K562 (cell line): ENCODE results near the gene MRPL16. TPM values are rescaled to one million over a fixed set of nuclear protein-coding genes. Genes with fewer than 3 reads are reported as not detected.

Experiments
- ATAC-seq: fragments of 200-7000 bp; cut with Tn5 transposase; 3 replicates; pipeline ENCODE4 v1.9.1; 2020; ENCODE audit warnings: moderate library complexity
- BruUV-seq: library from RNA; stranded (reverse); fragments of 400-500 nt; replicated peaks from 2 replicates; lab custom pipeline; 2021; lab: Mats Ljungman, UMichigan
- CTCF ChIA-PET: fragments of 300-600 bp; formaldehyde crosslinking; extraction: SDS; loops from one replicate; lab custom pipeline; 2021; ENCODE audit warnings: low intra/inter-chr PET ratio; lab: Yijun Ruan, JAX
- POLR2A ChIA-PET: fragments of 300-600, 350-650 bp; sonication (Branson Sonifier 250); formaldehyde crosslinking; extraction: SDS; loops from one replicate; lab custom pipeline; 2021; ENCODE audit warnings: antibody characterized with exemption, inconsistent platforms; lab: Yijun Ruan, JAX
- DNase-seq, 4 experiments: peaks; one replicate each; pipeline versions ENCODE4 v3.0.0 to v3.0.0-alpha.2; 2011 to 2018; ENCODE audit warnings: low spot score in 3 of 4, mixed read lengths in 3 of 4; ENCODE audit errors: extremely low read depth in 1 of 4
- FAIRE-seq: peaks from 2 replicates; lab custom pipeline; 2011; peaks lifted over from hg19 to GRCh38; lab: Jason Lieb, UNC
- H2AFZ ChIP-seq: 2 replicates; pipeline ENCODE4 v1.6.0; 2011; ENCODE audit warnings: low read depth, low read length, control low read depth, inconsistent platforms
- H3K27ac ChIP-seq: fragments of 200-600 bp; 3 replicates; pipeline ENCODE4 v1.8.0; 2011; ENCODE audit warnings: low read depth, mild to moderate bottlenecking, control low read depth, inconsistent platforms, low read length, moderate library complexity, mixed read lengths; ENCODE audit errors: extremely low read depth
- H3K27me3 ChIP-seq, 2 experiments: fragments of 300-600 bp in 1 of 2; 2 replicates in 1 of 2; 3 replicates in 1 of 2; pipeline versions ENCODE4 v1.6.0 to v1.8.0; 2011; ENCODE audit warnings: inconsistent platforms in 2 of 2, low read length in 2 of 2, mild to moderate bottlenecking in 1 of 2, mixed read lengths in 1 of 2, moderate library complexity in 1 of 2; ENCODE audit not compliant: control insufficient read depth in 2 of 2, insufficient read depth in 2 of 2
- H3K36me3 ChIP-seq: fragments of 300-600 bp; 3 replicates; pipeline ENCODE4 v1.8.0; 2011; ENCODE audit warnings: mild to moderate bottlenecking, low read length, inconsistent platforms; ENCODE audit not compliant: control insufficient read depth, insufficient read depth
- H3K4me1 ChIP-seq, 2 experiments: fragments of 200-600 bp in 1 of 2; replicated peaks in 1 of 2; 2 replicates in 1 of 2; 3 replicates in 1 of 2; pipeline versions ENCODE4 v1.5.1 to v1.8.0; 2011; ENCODE audit warnings: inconsistent platforms in 2 of 2, low read length in 2 of 2, mild to moderate bottlenecking in 1 of 2, mixed read lengths in 1 of 2, moderate library complexity in 1 of 2; ENCODE audit not compliant: control insufficient read depth in 2 of 2, insufficient read depth in 2 of 2
- H3K4me2 ChIP-seq: 2 replicates; pipeline ENCODE4 v1.6.1; 2011; ENCODE audit warnings: low read length, control low read depth, inconsistent platforms, mixed read lengths; ENCODE audit not compliant: insufficient read depth
- H3K4me3 ChIP-seq: fragments of 200-600 bp; sonication (generic), shearing (Covaris generic); 2 replicates; pipeline ENCODE4 v1.5.1; 2016; ENCODE audit warnings: control low read depth, inconsistent platforms
- H3K79me2 ChIP-seq: fragments of 200-600 bp; 3 replicates; pipeline ENCODE4 v1.8.0; 2011; ENCODE audit warnings: low read length, inconsistent platforms; ENCODE audit not compliant: control insufficient read depth, insufficient read depth
- H3K9ac ChIP-seq, 2 experiments: 2 replicates each; pipeline versions ENCODE4 v1.6.0 to v1.6.1; 2011; ENCODE audit warnings: low read depth in 2 of 2, low read length in 2 of 2, control low read depth in 1 of 2, inconsistent platforms in 1 of 2, mild to moderate bottlenecking in 1 of 2, mixed read lengths in 1 of 2; ENCODE audit not compliant: insufficient read depth in 1 of 2
- H3K9me1 ChIP-seq: one replicate; pipeline ENCODE4 v1.6.0; 2011; ENCODE audit warnings: inconsistent platforms, mild to moderate bottlenecking, low read length, moderate library complexity; ENCODE audit not compliant: control insufficient read depth, insufficient read depth
- H3K9me3 ChIP-seq: replicated peaks from 2 replicates; pipeline ENCODE4 v1.5.1; 2011; ENCODE audit warnings: low read depth, low read length, inconsistent platforms; ENCODE audit not compliant: control insufficient read depth, insufficient read depth
- H4K20me1 ChIP-seq: replicated peaks from 2 replicates; pipeline ENCODE4 v1.6.1; 2011; ENCODE audit warnings: low read length, inconsistent platforms, mixed read lengths; ENCODE audit not compliant: control insufficient read depth, insufficient read depth
- ARHGAP35 ChIP-seq: fragments of 450-650 bp; IDR thresholded peaks from 2 replicates; pipeline ENCODE4 v1.6.1; 2018; ENCODE audit not compliant: partially characterized antibody
- CBFA2T2 ChIP-seq: fragments of 450-650 bp; conservative IDR thresholded peaks from 2 replicates; pipeline ENCODE4 v1.6.1; 2017; ENCODE audit warnings: mild to moderate bottlenecking
- CXXC5 ChIP-seq: fragments of 250-450 bp; sonication (Bioruptor Pico); IDR thresholded peaks from 2 replicates; pipeline ENCODE4 v1.8.0; 2022; ENCODE audit warnings: inconsistent platforms, mild to moderate bottlenecking, moderate library complexity
- DPF2 ChIP-seq: fragments of 450-650 bp; IDR thresholded peaks from 2 replicates; pipeline ENCODE4 v1.6.1; 2016
- ESRRA ChIP-seq: fragments of 450-650 bp; IDR thresholded peaks from 2 replicates; pipeline ENCODE4 v1.6.1; 2014; ENCODE audit warnings: low read depth, mild to moderate bottlenecking, moderate library complexity, borderline replicate concordance
- FOXA3 ChIP-seq, 2 experiments: fragments of 450-650 bp in 1 of 2; sonication (generic) in 1 of 2; formaldehyde crosslinking; IDR thresholded peaks in 1 of 2; conservative IDR thresholded peaks in 1 of 2; 2 replicates each; pipeline versions ENCODE4 v1.4.0 to v1.8.0; 2020 to 2022; ENCODE audit warnings: mild to moderate bottlenecking in 2 of 2, missing genetic modification reagents in 1 of 2
- HES1 ChIP-seq: fragments of 450-650 bp; IDR thresholded peaks from 2 replicates; pipeline ENCODE4 v1.6.1; 2016; ENCODE audit warnings: low read depth, mild to moderate bottlenecking, moderate library complexity
- NCOR1 ChIP-seq: fragments of 450-650 bp; IDR thresholded peaks from 2 replicates; pipeline ENCODE4 v1.6.1; 2016; ENCODE audit warnings: mild to moderate bottlenecking, moderate library complexity
- PML ChIP-seq: IDR thresholded peaks from 2 replicates; pipeline ENCODE4 v1.6.1; 2012; ENCODE audit warnings: low read length, inconsistent platforms
- POLR2AphosphoS5 ChIP-seq: IDR thresholded peaks from 2 replicates; pipeline ENCODE4 v1.6.1; 2011; ENCODE audit warnings: mild to moderate bottlenecking, low read depth, low read length, moderate library complexity; ENCODE audit not compliant: control insufficient read depth, insufficient read depth
- RCOR1 ChIP-seq, 2 experiments: IDR thresholded peaks; 2 replicates each; pipeline ENCODE4 v1.6.1; 2012; ENCODE audit warnings: low read depth in 2 of 2, low read length in 2 of 2, borderline replicate concordance in 1 of 2, improper control_type of control experiment in 1 of 2
- SPI1 ChIP-seq: IDR thresholded peaks from 2 replicates; pipeline ENCODE4 v1.6.1; 2011; ENCODE audit warnings: low read depth, low read length, control low read depth, borderline replicate concordance
- TCF3 ChIP-seq: sonication (generic); formaldehyde crosslinking; IDR thresholded peaks from 2 replicates; pipeline ENCODE4 v1.4.0; 2020; ENCODE audit warnings: mild to moderate bottlenecking, missing genetic modification reagents
- TCF7L2 ChIP-seq: fragments of 150-350 bp; IDR thresholded peaks from 2 replicates; pipeline ENCODE4 v1.6.1; 2016; ENCODE audit warnings: low read depth, mild to moderate bottlenecking, low read length, moderate library complexity
- TEAD1 ChIP-seq, 2 experiments: fragments of 450-650 bp in 1 of 2; sonication (generic) in 1 of 2; formaldehyde crosslinking; IDR thresholded peaks; 2 replicates each; pipeline versions ENCODE4 v1.4.0 to v1.8.0; 2020 to 2022; ENCODE audit warnings: mild to moderate bottlenecking in 2 of 2, missing genetic modification reagents in 1 of 2
- USF1 ChIP-seq: sonication (generic); formaldehyde crosslinking; IDR thresholded peaks from 2 replicates; pipeline ENCODE4 v1.9.0; 2022; ENCODE audit warnings: mild to moderate bottlenecking, missing genetic modification reagents
- ZNF717 ChIP-seq: fragments of 250-450 bp; sonication (Bioruptor Pico); IDR thresholded peaks from 2 replicates; pipeline ENCODE4 v1.5.0; 2021
- WGBS: fragments of 100-300 bp; shearing (Covaris generic); methylation state at CpG from one replicate; pipeline ENCODE4 v1.1.6; 2016; ENCODE audit warnings: low coverage, mixed read lengths; ENCODE audit not compliant: insufficient coverage; ENCODE audit errors: missing lambda C conversion rate; 5-methylcytosine and 5-hydroxymethylcytosine counted together
- in situ Hi-C: fragments of 300-500 bp; cut with MboI; formaldehyde crosslinking; loops from 4 replicates; pipeline ENCODE4 v1.15.0; 2018; ENCODE audit warnings: inconsistent platforms, mixed read lengths
- intact Hi-C: fragments of 100-400 bp; cut with micrococcal nuclease; formaldehyde crosslinking; loops from 2 replicates; pipeline ENCODE4 v1.14.2; 2022
- polyA plus RNA-seq, 8 experiments: library from polyadenylated mRNA; depleted of rRNA in 4 of 8; stranded (reverse) in 5 of 8; unstranded in 3 of 8; fragments of >200 nt; fragmentation: Nextera tagmentation in 2 of 8; fragmentation: Illumina TruSeq in 1 of 8; extraction: Ambion mirVana in 2 of 8; extraction: Trizol in 1 of 8; gene quantifications; 2 replicates each; pipeline versions ENCODE4 v1.2.1 to v1.2.3, GENCODE V29; 2011 to 2014; ENCODE audit warnings: inconsistent platforms in 1 of 8, missing spikeins in 1 of 8
- total RNA-seq, 7 experiments: library from RNA; depleted of rRNA in 6 of 7; stranded (reverse); fragments of >200 nt in 6 of 7; fragmentation: Illumina TruSeq in 2 of 7; extraction: Trizol in 2 of 7; gene quantifications; 2 replicates each; pipeline versions ENCODE4 v1.2.1 to v1.2.3, GENCODE V29; 2011 to 2021; ENCODE audit warnings: low replicate concordance in 1 of 7
- TF ChIP-seq, protein P1 (sequence below): sonication (generic); formaldehyde crosslinking; IDR thresholded peaks from 2 replicates; pipeline ENCODE4 v1.9.0; 2022; ENCODE audit warnings: mild to moderate bottlenecking, missing genetic modification reagents
- TF ChIP-seq, protein P2 (sequence below): IDR thresholded peaks from 3 replicates; pipeline ENCODE4 v1.6.1; 2011; ENCODE audit warnings: borderline replicate concordance, mild to moderate bottlenecking, moderate library complexity; ENCODE audit not compliant: insufficient read length; ENCODE audit errors: extremely low read depth

MRPL16 gene
- total and polyA plus RNA-seq, 9 of the 15 experiments (the other 6 are each of a cell fraction or from before 2014, with no cell fraction given) = 63.3 to 209 (median 157) TPM

DNA sequence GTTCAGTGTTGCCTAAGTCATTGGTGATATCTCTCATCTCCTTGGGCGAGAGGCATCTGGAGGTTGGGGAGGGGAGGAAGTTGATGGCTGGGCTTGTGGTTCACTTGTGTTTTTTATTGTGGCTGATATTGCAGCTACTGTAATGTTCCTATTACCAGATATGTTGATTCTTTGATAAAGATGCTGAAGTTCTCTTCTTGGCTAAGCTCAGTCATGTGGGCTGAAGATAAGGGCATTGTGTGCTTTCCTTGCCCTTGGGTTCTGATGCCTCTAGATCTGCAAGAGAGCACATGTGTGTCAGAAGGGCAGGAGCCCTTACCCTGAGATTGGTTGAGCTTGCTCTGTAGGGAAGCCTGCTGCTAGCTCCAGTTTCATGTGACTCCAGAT, 43.4 kb downstream of the MRPL16 start:
- peaks cover 2% of the 10 kb centered on the region for H3K9me1 ChIP-seq
- DNase-seq (peak in 2 of 4 experiments; percentile 27 to 56), FAIRE-seq (peak; percentile 81), ATAC-seq (peak; percentile 43)
- no TSS peak for BruUV-seq
- no peak overlapping the region; the same call in 2 of the 3 replicates for H3K27ac ChIP-seq
- H3K79me2 ChIP-seq = peaks cover 70% of the 10 kb centered on the region
- H3K9ac ChIP-seq = no peak overlapping the region
- CTCF ChIA-PET = no interaction called here
- H2AFZ ChIP-seq = no peak overlapping the region
- intact Hi-C loops (no loop called here), in situ Hi-C loops (no loop called here)
- no peaks in the 10 kb centered on the region for H3K27me3 ChIP-seq
- H3K4me1 ChIP-seq = peaks cover 25 to 44% of the 10 kb centered on the region in 2 experiments
- H3K36me3 ChIP-seq = peaks cover 19% of the 10 kb centered on the region; the same call in 2 of the 3 replicates
- POLR2A ChIA-PET = interaction anchor here (0.6 to 3.4 kb wide), 3 partner anchors 8 to 228 kb away, joined by 3 to 32 read pairs (median 10); partner anchors contain the start of gene STX3
- peak overlapping the region; percentile 30; the same call in 1 of the 2 replicates for H3K4me2 ChIP-seq
- H3K9me3 ChIP-seq = no peaks in the 10 kb centered on the region
- no peak overlapping the region for H3K4me3 ChIP-seq
- WGBS = 0% methylated on average over 1 of the region's 1 CpG
- H4K20me1 ChIP-seq = peaks cover 23% of the 10 kb centered on the region
- TF ChIP-seq CXXC5 (CRISPR knock-in tag) (no peak), NCOR1 (peak; percentile 41; the same call in 1 of the 2 replicates), POLR2AphosphoS5 (no peak), TEAD1 (CRISPR knock-in tag; IDR thresholded peaks at IDR 0.05) (peak in 1 of 2 experiments; percentile 42; a peak in 1 of 4 replicates), HES1 (peak; percentile 67), FOXA3 (CRISPR knock-in tag; conservative IDR thresholded peaks at IDR 0.05 in 1 of 2, IDR thresholded peaks at IDR 0.05 in 1 of 2) (no peak), PML (0 out of 2 replicates have a peak, but pooled peaks have one; percentile 4), ESRRA (peak; percentile 31; the same call in 1 of the 2 replicates), TCF7L2 (no peak), USF1 (CRISPR knock-in tag) (peak; percentile 56), CBFA2T2 (peak; percentile 54; the same call in 1 of the 2 replicates), TCF3 (CRISPR knock-in tag) (0 out of 2 replicates have a peak, but pooled peaks have one; percentile 32), DPF2 (no peak), RCOR1 (IDR thresholded peaks at IDR 0.05; ENCODE audit: borderline replicate concordance in 1 of 2, low read depth in 2 of 2, low read length in 2 of 2) (peak; percentile 17 to 65; a peak in 2 of 4 replicates), ARHGAP35 (no peak), SPI1 (peak; percentile 44; the same call in 1 of the 2 replicates), ZNF717 (CRISPR knock-in tag) (no peak)
- TF ChIP-seq, protein P1, sequence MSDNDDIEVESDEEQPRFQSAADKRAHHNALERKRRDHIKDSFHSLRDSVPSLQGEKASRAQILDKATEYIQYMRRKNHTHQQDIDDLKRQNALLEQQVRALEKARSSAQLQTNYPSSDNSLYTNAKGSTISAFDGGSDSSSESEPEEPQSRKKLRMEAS = peak; percentile 46; the same call in 1 of the 2 replicates
- TF ChIP-seq, protein P2, sequence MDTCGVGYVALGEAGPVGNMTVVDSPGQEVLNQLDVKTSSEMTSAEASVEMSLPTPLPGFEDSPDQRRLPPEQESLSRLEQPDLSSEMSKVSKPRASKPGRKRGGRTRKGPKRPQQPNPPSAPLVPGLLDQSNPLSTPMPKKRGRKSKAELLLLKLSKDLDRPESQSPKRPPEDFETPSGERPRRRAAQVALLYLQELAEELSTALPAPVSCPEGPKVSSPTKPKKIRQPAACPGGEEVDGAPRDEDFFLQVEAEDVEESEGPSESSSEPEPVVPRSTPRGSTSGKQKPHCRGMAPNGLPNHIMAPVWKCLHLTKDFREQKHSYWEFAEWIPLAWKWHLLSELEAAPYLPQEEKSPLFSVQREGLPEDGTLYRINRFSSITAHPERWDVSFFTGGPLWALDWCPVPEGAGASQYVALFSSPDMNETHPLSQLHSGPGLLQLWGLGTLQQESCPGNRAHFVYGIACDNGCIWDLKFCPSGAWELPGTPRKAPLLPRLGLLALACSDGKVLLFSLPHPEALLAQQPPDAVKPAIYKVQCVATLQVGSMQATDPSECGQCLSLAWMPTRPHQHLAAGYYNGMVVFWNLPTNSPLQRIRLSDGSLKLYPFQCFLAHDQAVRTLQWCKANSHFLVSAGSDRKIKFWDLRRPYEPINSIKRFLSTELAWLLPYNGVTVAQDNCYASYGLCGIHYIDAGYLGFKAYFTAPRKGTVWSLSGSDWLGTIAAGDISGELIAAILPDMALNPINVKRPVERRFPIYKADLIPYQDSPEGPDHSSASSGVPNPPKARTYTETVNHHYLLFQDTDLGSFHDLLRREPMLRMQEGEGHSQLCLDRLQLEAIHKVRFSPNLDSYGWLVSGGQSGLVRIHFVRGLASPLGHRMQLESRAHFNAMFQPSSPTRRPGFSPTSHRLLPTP = no peak
